ENCODE data around the gene SDHB.
"Not testable (repeated sequence)": the region's sequence is repeated elsewhere in the genome, so short reads cannot be mapped to it uniquely, and the experiment has no call there.

The SDHB gene

DNA sequence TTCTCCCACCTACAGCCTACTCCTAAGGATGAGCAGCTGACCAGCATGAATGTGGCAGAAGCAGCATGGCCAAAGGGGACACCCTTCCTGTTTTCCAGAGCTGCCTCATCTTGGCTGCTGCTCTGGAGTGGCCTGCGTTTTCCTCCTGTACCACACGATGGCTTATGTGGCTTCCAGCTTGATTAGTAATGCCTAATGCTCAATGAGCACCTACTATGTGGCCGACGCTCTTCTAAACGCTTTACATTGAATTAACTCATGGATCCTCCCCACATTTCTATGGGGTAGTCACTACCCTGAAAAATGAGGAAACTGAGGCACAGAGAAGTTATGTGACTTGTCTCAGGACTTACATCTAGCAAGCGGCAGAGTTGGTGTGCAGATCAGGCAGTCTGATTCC lies 18.0 kb upstream of the SDHB start:
- no peak for DNase-seq

DNA sequence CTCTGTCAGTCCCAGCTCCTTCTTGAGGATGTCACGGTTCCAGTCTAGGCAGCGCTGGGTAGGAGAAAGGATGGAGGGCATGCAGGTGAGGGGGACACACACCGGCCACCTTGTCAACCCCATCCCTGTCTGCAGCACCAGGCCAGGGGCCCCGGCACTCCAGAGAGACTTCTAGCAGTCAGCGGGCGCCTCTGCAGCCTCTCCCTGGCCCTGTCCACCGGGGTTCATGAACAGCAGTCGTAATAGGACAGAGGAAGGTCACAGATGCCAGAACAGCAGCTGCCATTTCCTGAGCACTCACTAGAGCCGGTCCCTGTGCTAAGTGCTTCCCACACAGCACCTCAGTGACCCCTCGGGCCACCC lies 16.3 kb upstream of the SDHB start:
- no peak for DNase-seq

DNA sequence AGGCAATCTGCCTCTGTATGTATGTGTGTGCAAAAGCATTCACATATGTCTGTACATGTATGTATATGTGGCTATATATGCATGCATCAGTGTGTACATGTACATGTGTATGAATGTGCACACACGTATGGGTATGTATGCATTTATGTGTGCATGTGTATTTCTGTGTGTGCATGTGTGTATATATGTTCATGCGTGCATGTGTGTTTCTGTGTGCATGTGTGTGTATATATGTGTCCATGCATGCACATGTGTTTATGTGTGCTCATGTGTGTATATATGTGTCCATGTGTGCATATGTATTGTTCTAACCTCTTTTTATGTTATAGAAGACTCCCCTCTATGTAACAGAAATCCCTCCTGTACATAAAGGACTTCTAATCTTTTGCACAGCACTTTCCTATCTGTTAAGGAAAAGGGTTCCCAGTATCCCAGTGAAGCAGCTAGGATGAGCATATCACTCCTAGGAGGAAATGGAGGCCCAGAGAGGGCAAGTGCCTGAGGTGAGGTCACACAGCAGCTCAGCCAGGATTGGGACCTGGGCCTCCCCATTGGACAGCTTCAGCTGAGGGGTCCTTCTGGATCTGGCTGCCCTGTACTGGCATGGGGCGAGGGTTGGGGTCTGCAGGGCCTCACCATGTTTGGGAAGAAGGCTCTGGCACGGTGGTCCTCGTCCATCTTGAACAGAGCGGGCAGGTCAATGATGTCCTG lies 15.8 kb upstream of the SDHB start:
- no peak for DNase-seq

DNA sequence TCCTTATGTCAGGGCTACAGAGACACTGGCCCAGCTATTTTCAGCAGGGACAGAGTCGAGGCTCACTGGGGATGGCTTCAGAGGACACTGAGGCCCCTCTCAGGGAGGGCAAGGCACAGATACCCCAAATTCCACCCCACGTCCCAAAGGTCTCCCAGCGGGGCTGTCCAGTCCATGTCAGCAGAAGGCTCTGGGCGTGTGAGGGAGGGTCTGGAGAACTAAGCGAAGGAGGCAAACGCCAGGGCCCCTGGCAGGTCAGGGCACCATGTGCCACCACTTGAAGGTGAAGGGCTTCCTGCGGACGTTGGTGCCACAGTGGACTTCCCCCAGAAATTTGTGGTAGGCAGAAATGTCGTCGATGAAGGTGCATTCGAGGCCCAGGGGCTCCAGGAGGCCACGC lies 15.0 kb upstream of the SDHB start:
- DNase-seq = no peak

DNA sequence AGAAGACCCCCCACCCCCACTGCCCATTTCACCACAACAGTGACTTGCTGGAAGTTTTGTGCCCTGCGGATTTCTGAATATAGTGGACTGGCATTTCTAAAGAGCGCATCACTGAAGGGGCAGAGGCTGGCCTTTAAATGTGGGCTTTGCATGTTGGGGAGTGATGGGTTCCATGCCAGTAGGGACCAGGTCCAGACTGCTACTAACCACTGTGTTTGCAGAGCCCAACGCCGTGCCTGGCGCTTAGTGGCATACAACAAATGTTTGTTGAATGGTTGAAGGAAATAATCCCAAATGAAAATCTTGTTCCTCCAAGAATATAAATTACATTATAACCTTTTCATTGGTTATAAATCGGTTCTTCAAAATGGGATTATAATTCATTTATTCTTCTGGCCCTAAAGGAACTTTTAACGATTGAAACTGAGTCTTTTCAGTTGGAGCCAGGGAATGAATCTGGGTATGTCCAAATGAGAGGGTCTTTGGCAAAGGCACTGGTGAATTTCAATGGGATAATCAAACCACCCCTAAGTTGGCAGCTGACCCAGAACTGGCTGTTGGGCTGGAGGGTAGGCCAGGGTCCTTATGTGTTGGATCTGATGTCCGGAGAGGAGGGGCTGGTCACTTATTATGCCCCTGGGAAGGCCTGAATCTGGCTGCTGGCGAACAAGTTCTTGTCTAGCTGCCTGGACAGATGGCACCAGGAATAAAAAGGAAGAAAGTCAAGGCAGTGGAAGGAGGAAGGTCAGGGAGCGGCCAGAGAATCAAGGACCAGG lies 13.8 kb upstream of the SDHB start:
- DNase-seq = no peak

DNA sequence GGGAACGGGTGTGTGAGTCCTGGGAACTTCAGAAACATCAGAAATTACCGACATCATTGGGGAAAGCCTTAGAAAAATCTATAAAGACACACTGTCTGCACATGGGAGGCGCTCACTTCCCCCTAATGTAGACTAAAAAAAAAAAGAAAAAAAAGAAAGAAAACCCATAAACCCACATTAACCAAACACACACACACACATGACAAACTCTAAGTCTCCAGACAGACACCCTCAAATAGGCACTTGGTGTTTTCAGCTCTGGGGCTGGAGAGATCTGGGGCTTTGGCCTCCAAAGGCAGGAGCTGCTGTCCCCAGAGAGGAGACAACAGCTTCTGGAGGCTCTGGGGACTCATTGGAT lies 13.2 kb upstream of the SDHB start:
- no peak for DNase-seq

DNA sequence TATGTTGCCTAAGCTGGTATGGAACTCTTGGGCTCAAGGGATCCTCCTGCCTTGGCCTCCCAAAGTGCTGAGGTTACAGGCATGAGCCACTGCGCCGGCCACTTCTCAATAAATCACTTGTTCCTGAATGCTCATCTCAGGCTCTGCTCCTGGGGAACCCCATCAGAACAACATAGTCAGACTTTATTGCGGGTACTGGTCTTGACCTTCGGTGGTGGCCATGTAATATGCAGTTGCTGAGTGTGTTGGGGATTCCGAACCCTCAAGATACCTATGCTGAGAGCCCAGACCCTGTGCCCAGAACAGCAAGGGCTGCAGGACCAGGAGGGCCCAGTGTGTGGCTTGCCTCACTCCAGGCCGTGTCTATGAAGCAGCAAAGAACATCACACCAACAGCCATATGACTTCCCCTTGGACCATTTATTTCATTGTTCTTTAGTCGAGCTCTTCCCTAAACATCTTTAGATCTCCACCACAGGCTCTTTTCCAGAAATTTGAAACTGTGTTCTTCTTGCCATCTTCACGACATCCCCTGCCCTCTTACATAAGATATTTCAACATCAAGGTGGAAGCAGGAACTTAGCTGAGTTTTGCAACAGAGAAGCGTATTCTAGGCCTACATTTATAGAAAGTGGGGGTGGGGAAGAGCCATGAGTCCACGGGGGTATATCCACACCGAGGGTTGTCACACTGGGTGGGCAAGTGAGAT lies 12.7 kb upstream of the SDHB start:
- DNase-seq = no peak

DNA sequence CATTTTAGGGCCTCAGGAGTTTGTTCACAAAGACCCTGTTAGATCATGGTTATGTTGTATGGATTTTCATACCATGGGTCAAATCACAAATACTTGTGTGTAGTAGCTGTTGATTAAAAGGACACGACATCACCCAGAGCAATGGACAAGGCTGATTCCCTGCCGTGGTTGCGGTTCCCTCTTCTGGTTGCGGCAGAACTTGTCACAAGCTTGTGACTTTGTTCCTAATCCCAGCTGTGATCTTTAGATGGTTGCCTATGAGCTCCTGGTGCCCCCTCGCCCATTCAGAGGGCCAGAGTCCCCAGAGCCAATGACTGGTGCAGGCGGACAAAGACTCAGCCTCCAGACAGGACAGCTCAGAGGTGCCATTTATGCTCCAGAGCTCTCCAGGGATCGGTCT lies 11.8 kb upstream of the SDHB start:
- DNase-seq = no peak

DNA sequence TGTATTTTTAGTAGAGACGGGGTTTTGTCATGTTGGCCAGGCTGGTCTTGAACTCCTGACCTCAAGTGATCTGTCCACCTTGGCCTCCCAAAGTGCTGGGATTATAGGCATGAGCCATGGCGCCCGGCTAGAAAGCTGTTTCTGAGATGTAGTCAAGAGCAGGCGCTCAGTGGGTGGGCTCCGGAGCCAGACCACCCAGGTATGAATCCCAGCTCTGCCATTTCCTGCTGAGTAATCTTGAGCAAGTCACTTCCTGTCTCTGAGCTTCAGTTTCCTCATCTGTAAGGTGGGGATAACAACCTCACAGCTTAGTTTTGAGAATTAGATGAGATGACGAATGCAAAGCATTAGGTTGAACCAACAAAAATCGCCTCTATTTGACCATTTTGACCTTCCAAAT lies 8.9 kb upstream of the SDHB start:
- DNase-seq = not testable (repeated sequence)

DNA sequence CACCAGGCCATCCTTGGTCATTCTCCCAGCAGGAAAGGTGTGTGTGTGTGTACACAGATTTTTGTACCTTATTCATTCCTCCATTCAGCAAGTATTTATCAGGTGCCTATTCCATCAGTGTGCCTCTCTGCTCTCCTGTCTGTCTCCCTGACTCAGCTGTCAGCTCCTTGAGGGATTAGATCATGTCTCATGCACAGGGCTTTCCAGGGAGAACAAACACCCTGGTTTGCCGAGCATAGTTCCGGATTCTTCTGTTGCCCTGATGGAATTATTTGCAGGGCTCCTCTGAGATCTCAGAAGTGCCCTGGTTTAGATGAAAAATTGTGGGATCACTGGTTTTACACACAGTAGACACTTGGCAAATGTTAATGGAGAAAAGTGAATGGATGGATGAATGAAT lies 8.1 kb upstream of the SDHB start:
- DNase-seq = no peak

DNA sequence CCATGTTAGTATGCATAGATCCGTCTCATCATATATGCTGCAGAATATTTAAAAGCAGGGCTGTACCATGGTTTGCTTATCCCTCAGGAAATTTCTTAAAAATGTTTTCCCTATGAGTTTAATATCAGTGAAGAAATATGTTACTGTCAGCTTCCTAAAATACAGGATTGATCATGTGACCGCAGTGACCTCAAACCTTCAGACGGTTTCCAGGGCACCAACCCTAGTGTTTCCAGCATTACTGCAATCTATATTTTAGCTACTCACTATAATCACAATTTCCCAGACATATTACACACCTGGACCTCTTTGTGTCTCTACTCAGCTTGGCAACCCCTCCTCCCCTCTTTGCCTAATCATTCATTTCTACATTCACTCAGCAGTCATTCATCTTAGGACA lies 7.7 kb upstream of the SDHB start:
- DNase-seq = no peak

DNA sequence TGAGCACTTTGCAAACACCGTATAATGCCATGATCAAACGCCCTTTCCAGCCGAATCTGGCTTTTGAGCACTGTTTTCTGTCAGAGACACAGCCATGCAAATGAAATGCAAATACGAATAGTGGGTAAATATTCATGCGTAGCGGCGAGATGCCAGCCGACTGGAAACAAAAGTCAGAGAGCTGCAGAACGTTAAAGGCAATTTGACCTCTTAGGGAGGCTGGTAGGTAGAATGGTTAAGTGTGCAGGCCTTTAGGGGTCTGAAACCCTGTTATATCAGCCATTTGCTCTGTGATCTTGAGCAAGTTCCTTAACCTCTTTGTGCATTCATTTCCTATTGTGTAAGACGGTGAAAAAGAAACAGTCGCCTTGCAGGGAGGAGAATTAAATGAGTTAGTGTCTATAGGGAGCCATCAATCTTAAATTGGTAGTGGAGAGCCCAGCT lies 6.5 kb upstream of the SDHB start:
- DNase-seq = no peak

DNA sequence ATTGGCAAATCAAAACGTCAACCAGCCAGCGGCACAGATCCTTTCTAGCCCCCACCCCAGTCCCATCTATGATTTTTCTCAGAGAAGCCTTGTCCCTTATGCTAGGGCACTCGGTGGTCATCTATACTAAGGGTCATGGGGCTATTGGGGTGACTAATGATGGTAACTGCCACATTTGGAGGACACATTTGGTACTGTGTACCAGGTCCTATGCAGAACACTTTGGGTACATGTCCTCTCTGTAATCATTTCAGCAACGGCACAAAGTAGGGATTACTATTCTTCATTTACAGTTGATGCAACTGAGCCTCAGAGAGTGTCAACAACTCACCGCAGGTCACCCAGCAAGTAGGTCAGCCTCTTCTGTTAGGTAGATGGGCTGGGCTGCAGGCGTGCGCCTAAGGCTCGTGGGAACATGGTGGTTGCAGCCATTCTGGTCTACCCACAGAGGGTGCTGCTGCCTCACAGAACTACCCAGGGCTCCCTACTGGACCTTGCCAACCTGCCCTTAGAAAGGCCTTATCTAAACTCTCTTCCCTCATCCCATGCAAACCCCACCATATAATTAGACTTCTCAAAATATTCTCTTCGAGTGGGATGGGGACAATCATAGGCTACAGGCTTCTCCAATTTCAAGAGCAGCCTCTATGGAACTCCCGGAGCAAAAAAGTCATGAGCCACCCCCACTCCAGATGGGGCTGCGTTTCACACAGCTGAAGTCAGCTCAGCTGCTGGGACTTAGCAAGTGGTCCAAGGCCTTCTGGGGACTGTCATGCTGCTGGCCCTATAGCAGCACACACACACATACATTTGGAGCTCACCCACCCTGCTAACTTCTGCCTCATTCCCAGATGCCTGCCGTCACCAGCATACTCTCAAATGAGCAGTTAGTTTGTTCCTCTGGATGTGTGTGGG lies 5.8 kb upstream of the SDHB start:
- no peak for DNase-seq

DNA sequence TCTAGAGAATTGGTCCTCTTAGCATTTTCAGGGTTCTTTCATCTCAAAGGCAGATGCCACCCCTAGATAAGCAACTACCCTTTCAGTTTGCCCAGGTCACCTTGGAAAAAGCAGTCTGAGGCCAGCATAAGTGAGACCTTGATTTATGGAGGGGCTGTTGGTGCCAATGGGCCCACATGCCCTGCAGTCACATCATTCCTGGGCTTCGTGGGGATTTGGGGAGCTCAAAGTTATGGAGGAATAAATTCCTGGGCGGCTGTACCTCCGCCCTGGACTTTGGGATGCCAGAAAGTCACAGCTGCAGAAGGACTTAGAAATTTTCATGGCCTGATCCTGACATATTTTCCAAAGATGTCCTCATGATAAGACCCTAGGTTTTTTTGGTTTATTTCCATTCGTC lies 2.7 kb upstream of the SDHB start:
- DNase-seq = no peak

DNA sequence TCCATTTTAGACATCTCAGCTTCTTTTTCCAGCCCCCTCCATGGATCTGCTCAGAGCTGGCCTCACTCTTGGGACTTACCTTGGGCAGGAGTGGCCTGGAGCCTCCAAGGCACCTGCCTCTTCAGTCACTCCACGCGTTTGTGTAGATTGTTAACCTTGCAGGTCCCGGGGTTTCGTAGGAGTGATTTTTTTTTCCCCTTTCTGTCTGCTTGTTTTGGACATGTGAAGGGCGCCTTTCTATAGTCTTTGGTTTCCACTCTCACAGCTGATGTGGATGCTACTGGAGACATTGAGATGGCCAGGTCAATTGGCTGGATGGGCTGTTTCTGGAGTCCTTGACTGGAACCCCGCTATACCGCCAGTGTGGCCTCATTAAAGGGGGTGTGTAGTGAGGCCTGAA lies 2.0 kb upstream of the SDHB start:
- DNase-seq = no peak

DNA sequence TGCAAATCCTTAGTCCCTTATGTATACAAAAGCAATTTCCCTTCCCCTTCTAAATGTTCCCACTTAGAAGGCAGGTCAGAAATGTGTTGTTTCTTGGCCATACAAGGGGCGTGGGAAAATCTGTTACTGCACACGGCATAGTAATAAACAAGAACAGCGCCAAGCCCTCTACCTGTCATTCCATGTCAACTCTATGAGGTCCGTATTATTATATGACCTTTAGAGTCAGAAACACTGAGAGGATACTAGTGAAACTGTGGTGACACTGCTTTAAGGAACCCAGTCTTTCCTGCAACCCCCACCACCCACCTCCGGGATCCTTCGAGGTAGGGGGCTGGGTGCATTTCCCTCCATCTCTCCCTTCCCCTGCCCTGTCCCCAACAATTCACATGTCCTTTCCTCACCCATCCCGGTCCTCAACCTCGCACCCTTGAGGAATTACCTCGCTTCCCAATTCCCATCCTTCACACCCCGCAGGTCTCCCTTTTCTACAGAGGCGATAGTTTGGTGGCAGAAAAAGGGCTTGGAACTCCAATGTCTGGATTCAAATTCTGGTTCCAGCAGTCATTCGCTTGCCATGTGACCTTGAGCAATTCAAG lies 647 bp downstream of the SDHB start:
- no peak for DNase-seq

DNA sequence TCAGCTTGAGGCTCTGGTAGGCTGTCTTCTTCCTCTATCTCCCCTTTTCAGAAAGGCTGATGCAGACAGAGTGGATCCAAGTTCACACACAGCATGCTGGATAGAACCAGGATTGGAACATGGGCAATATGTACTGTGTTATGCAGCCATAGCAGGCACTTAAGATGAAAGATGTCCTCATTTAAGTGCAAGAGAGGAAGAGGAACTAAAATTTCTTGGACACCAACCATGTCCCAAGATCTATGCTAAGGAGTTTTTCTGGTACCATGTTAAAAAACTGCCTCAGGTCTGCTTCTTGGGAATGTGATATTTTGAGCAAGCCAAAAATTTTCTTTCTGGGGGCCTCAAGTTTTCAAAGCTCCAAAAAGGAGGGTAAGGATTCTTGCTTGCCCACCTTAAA lies 1.2 kb downstream of the SDHB start:
- no peak for DNase-seq

DNA sequence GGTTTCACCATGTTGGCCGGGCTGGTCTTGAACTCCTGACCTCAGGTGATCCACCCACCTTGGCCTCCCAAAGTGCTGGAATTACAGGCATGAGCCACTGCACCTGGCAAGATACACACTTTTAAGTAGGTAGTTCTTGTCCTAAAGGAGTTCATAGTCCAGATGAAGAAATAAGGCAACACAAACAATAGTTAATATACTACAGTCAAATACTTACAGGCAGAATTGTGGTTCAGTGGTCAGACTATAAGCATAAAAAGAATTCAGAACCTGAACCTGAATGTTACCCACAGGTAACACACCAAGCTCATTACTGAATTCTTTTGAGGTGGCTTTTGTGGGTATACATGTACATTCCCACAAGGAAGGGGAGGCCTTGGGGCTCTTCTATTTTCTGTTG lies 1.8 kb downstream of the SDHB start:
- DNase-seq = no peak

DNA sequence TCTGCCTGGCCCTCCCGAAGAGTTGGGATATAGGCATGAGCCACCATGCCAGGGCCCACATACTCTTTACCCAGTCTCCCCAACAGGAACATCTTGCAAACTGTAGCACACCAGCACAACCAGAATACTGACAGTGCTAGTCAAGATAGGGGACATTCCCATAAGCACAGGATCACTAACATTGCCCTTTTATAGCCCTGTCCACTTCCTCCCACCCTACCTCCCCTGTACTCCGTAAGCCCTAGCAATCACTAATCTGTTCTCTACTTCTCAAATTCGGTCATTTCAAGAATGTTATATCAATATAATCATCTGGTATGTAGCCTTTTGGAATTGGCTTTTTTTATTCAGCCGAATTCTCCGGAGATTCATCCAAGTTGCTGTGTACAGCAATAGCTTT lies 5.9 kb downstream of the SDHB start:
- DNase-seq = no peak

DNA sequence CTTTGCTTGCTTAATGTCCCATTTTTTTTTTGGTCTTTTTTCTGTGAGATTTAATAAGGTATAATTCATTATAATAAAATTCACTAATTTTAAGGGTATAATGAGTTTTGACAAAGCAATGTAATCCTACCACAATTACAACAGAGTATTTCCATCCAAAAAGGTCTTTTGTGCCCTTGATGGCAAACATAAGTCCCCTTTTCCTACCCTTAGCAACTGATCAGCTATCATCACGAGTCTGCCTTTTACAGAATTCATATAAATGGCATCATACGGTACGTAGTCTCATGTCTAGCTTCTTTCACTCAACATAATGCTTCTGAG lies 7.5 kb downstream of the SDHB start:
- no peak for DNase-seq

DNA sequence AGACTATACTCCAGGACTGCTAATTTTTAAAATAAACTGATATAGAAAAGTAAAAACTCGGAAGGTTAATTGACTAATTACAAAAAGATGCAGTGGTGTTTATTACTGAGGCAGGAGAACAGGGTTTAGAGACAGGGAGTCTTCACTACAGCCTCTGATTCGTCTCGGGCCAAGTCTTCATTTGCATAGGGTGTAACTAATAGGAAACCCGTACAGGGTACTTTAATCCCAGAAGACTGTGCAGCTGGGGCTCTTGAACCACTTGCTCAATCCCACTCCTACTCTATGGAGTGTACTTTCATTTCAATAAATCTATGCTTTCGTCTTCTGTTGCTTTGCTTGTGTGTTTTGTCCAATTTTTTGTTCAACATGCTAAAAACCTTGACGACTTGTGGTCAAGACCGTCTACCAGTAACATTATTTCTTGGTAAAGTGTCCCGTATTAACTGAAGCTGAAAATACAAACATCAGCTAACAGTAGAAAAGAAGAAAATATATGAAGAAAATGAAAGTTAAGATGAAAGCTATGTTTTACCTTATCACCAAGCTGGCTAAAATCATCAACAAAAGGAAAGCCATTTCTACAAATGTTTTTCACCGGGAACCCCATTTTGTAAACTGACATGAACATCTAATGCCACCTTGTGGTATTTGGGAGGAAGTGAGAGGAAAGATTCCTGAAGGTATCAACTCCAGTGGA lies 8.0 kb downstream of the SDHB start:
- DNase-seq = no peak

DNA sequence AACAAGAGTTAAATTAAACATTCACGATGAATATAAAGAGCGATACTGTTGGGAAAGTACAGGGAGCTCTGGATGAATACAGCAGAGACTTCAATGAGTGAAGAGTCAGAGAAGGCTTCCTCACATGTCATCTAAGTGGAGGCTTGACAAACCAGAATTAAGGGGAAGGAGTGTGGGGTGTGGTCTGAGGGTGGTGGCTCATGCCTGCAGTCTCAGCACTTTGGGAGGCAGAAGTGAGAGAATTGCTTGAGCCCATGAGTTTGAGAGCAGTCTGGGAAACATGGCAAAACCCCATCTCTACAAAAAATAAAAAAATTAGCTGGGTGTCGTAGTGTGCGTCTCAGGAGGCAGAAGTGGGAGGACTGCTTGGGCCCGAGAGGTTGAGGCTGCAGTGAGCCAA lies 8.7 kb downstream of the SDHB start:
- no peak for DNase-seq
